Keratinocyte (primary cell): Measurements from ENCODE around the gene USP38. TPM values are rescaled to one million over a fixed set of nuclear protein-coding genes. Genes with fewer than 3 reads are reported as not detected.

Source experiments
- DNase-seq: peaks from one replicate; pipeline ENCODE4 v3.0.0-alpha.2; 2011; ENCODE audit warnings: low read depth, missing footprints, low spot score
- FAIRE-seq: peaks from 2 replicates; lab custom pipeline; 2011; peaks lifted over from hg19 to GRCh38; lab: Jason Lieb, UNC
- H2AFZ ChIP-seq: 2 replicates; pipeline ENCODE4 v1.6.0; 2012; ENCODE audit warnings: low read length, control low read depth, inconsistent platforms; ENCODE audit not compliant: control insufficient read depth
- H3K27ac ChIP-seq: 2 replicates; pipeline ENCODE4 v1.5.1; 2011; ENCODE audit warnings: low read length; ENCODE audit not compliant: control insufficient read depth, insufficient read depth
- H3K27me3 ChIP-seq: 3 replicates; pipeline ENCODE4 v1.6.0; 2011; ENCODE audit warnings: low read length; ENCODE audit not compliant: control insufficient read depth, insufficient read depth; ENCODE audit errors: extremely low read depth
- H3K36me3 ChIP-seq, 2 experiments: 2 replicates in 1 of 2; 3 replicates in 1 of 2; pipeline ENCODE4 v1.5.1; 2011; ENCODE audit warnings: low read length in 2 of 2, mild to moderate bottlenecking in 1 of 2; ENCODE audit not compliant: control insufficient read depth in 2 of 2, insufficient read depth in 2 of 2; ENCODE audit errors: extremely low read depth in 1 of 2
- H3K4me1 ChIP-seq: 3 replicates; pipeline ENCODE4 v1.5.1; 2011; ENCODE audit warnings: low read length; ENCODE audit not compliant: control insufficient read depth, insufficient read depth; ENCODE audit errors: extremely low read depth
- H3K4me2 ChIP-seq: 3 replicates; pipeline ENCODE4 v1.6.0; 2011; ENCODE audit warnings: low read depth, low read length; ENCODE audit not compliant: control insufficient read depth, insufficient read depth; ENCODE audit errors: extremely low read depth
- H3K4me3 ChIP-seq, 3 experiments: fragments of 200-600 bp in 1 of 3; sonication (generic) in 1 of 3; 2 replicates in 2 of 3; 3 replicates in 1 of 3; pipeline ENCODE4 v1.5.1; 2011 to 2016; ENCODE audit warnings: low read length in 3 of 3, mild to moderate bottlenecking in 3 of 3, control low read depth in 2 of 3, inconsistent platforms in 1 of 3, low read depth in 1 of 3, mixed read lengths in 1 of 3, mixed run types in 1 of 3, moderate library complexity in 1 of 3; ENCODE audit not compliant: control insufficient read depth in 2 of 3, insufficient read depth in 2 of 3; ENCODE audit errors: extremely low read depth in 1 of 3
- H3K79me2 ChIP-seq: 2 replicates; pipeline ENCODE4 v1.6.0; 2012; ENCODE audit warnings: low read length; ENCODE audit not compliant: control insufficient read depth, insufficient read depth
- H3K9ac ChIP-seq: 3 replicates; pipeline ENCODE4 v1.6.0; 2011; ENCODE audit warnings: low read length; ENCODE audit not compliant: control insufficient read depth, insufficient read depth; ENCODE audit errors: extremely low read depth
- H3K9me1 ChIP-seq: 3 replicates; pipeline ENCODE4 v1.6.0; 2011; ENCODE audit warnings: low read length; ENCODE audit not compliant: control insufficient read depth, insufficient read depth; ENCODE audit errors: extremely low read depth
- H3K9me3 ChIP-seq: 2 replicates; pipeline ENCODE4 v1.5.1; 2012; ENCODE audit warnings: low read depth, low read length; ENCODE audit not compliant: control insufficient read depth
- H4K20me1 ChIP-seq: 3 replicates; pipeline ENCODE4 v1.6.0; 2011; ENCODE audit warnings: low read length; ENCODE audit not compliant: control insufficient read depth, insufficient read depth; ENCODE audit errors: extremely low read depth
- CTCF ChIP-seq, 3 experiments: IDR thresholded peaks in 1 of 3; conservative IDR thresholded peaks in 1 of 3; optimal IDR thresholded peaks in 1 of 3; 2 replicates in 2 of 3; 3 replicates in 1 of 3; pipeline versions ENCODE3 to v1.5.1; 2011; ENCODE audit warnings: low read length in 3 of 3, mild to moderate bottlenecking in 3 of 3, moderate library complexity in 2 of 3, control low read depth in 1 of 3, inconsistent platforms in 1 of 3; ENCODE audit not compliant: insufficient read depth in 2 of 3; ENCODE audit errors: extremely low read depth in 1 of 3
- EZH2 ChIP-seq: IDR thresholded peaks from one replicate; pipeline ENCODE4 v1.6.1; 2012; ENCODE audit warnings: inconsistent platforms, mild to moderate bottlenecking, low read length, moderate library complexity
- dilution Hi-C: fragments of 300-500 bp; cut with MboI; formaldehyde crosslinking; loops from one replicate; pipeline ENCODE4 v1.7.0; 2020; ENCODE audit warnings: low sequenced_read_pairs; ENCODE audit not compliant: extremely low pct_ligation_motif_present
- polyA plus RNA-seq, 5 experiments: library from polyadenylated mRNA; depleted of rRNA in 3 of 5; stranded (reverse) in 3 of 5; stranded (forward) in 1 of 5; unstranded in 1 of 5; fragments of >200 nt; gene quantifications; 1 replicate in 1 of 5; 2 replicates in 3 of 5; 3 replicates in 1 of 5; pipeline versions ENCODE4 v1.2.1 to v1.2.3, GENCODE V29; 2011 to 2012; ENCODE audit warnings: missing spikeins in 2 of 5, low read depth in 1 of 5, low replicate concordance in 1 of 5

Gene USP38
- polyA plus RNA-seq, 1 donor (not counting 4 experiments of a cell fraction or from before 2014, with no cell fraction given), result 12.8 TPM

GRCh38 chr4:143184217-143184502, 557 bp upstream of the USP38 start:
- Histone ChIP-seq H2AFZ (peak overlapping the region; percentile 98), H3K9me1 (no peaks in the 10 kb centered on the region), H3K4me3 (peak overlapping the region; percentile 94 to 97 (median 95)), H3K27ac (peak overlapping the region; percentile 89), H3K79me2 (peaks cover 41% of the 10 kb centered on the region), H3K36me3 (no peaks in the 10 kb centered on the region), H3K4me2 (peak overlapping the region; percentile 83), H3K9ac (peak overlapping the region; percentile 84), H3K9me3 (no peaks in the 10 kb centered on the region), H3K4me1 (peaks cover 8% of the 10 kb centered on the region), H4K20me1 (peaks cover 3% of the 10 kb centered on the region), H3K27me3 (no peaks in the 10 kb centered on the region)
- TF ChIP-seq EZH2 (no peak), CTCF (optimal IDR thresholded peaks at IDR 0.05 in 1 of 3, IDR thresholded peaks at IDR 0.05 in 1 of 3, conservative IDR thresholded peaks at IDR 0.05 in 1 of 3; ENCODE audit: extremely low read depth in 1 of 3, insufficient read depth in 2 of 3, low read length in 3 of 3) (no peak)
- dilution Hi-C loops, result no loop called here
- DNase-seq (no peak), FAIRE-seq (no peak)

- Histone ChIP-seq H3K9me3 (no peaks in the 10 kb centered on the region), H3K4me2 (peak overlapping the region; percentile 93), H3K27me3 (no peaks in the 10 kb centered on the region), H3K4me3 (peak overlapping the region; percentile 70 to 94 (median 86)), H3K9ac (peak overlapping the region; percentile 88), H3K27ac (peak overlapping the region; percentile 88), H3K4me1 (peaks cover 8% of the 10 kb centered on the region), H3K9me1 (no peaks in the 10 kb centered on the region), H2AFZ (peak overlapping the region; percentile 85), H3K79me2 (peaks cover 55% of the 10 kb centered on the region), H3K36me3 (peaks cover 0 to 12% of the 10 kb centered on the region in 2 experiments), H4K20me1 (peaks cover 3% of the 10 kb centered on the region)
- peak in 1 of 3 experiments; percentile 1 for TF ChIP-seq CTCF (optimal IDR thresholded peaks at IDR 0.05 in 1 of 3, IDR thresholded peaks at IDR 0.05 in 1 of 3, conservative IDR thresholded peaks at IDR 0.05 in 1 of 3; ENCODE audit: extremely low read depth in 1 of 3, insufficient read depth in 2 of 3, low read length in 3 of 3)
- TF ChIP-seq EZH2, result no peak
- no peak for FAIRE-seq
- dilution Hi-C loops, result no loop called here
- DNase-seq, result no peak
Observed at GRCh38 chr4:143185253-143186107, 763 bp downstream of the USP38 start.
